GM03348 (cell line): ENCODE data around the gene OSBPL7.

Source experiments
- DNase-seq: peaks from one replicate; pipeline ENCODE4 v3.0.0; 2012; ENCODE audit warnings: low spot score

Gene OSBPL7

GRCh38 chr17:47823519-47823918 lies 1.9 kb upstream of the OSBPL7 start:
- no peak for DNase-seq

GRCh38 chr17:47822785-47823184 lies 1.2 kb upstream of the OSBPL7 start:
- DNase-seq, result no peak

- no peak for DNase-seq
These were observed 567 bp downstream of the OSBPL7 start for GRCh38 chr17:47821031-47821423.

- no peak for DNase-seq
These were observed 1.4 kb downstream of the OSBPL7 start for GRCh38 chr17:47820033-47820789.

GRCh38 chr17:47819475-47819874 lies 2.1 kb downstream of the OSBPL7 start:
- DNase-seq, result no peak

GRCh38 chr17:47818002-47818695 lies 3.4 kb downstream of the OSBPL7 start:
- no peak for DNase-seq

- no peak for DNase-seq
These were observed 4.6 kb downstream of the OSBPL7 start for GRCh38 chr17:47816947-47817346.

- no peak for DNase-seq
These were observed 5.4 kb downstream of the OSBPL7 start for GRCh38 chr17:47816111-47816735.

GRCh38 chr17:47815106-47815918 lies 6.3 kb downstream of the OSBPL7 start:
- DNase-seq, result no peak

GRCh38 chr17:47813512-47814031 lies 8.0 kb downstream of the OSBPL7 start:
- no peak for DNase-seq

- no peak for DNase-seq
These were observed 8.5 kb downstream of the OSBPL7 start for GRCh38 chr17:47813077-47813476.

GRCh38 chr17:47812146-47812920 lies 9.3 kb downstream of the OSBPL7 start:
- DNase-seq, result no peak

GRCh38 chr17:47811709-47812108 lies 9.9 kb downstream of the OSBPL7 start:
- no peak for DNase-seq

- no peak for DNase-seq
These were observed 10.5 kb downstream of the OSBPL7 start for GRCh38 chr17:47810901-47811635.

GRCh38 chr17:47810200-47810821 lies 11.3 kb downstream of the OSBPL7 start:
- DNase-seq, result peak; percentile 89

- no peak for DNase-seq
These were observed 12.6 kb downstream of the OSBPL7 start for GRCh38 chr17:47808830-47809480.

GRCh38 chr17:47808036-47808829 lies 13.4 kb downstream of the OSBPL7 start:
- no peak for DNase-seq

GRCh38 chr17:47807421-47807820 lies 14.2 kb downstream of the OSBPL7 start:
- DNase-seq, result no peak

- DNase-seq, result no peak
These were observed 14.7 kb downstream of the OSBPL7 start for GRCh38 chr17:47806913-47807255.
